ENCODE data around the gene TRAM2. TPM values are rescaled to one million over a fixed set of nuclear protein-coding genes. Genes with fewer than 3 reads are reported as not detected.
A peak's percentile ranks its signal among the peaks of the same experiment; 100 is the strongest.

Gene TRAM2
- total RNA-seq, 4 donors from 2014 or later: 21.3 to 27.5 (median 23.7) TPM

- no peaks in the 10 kb centered on the region for H3K36me3 ChIP-seq
- H3K27ac ChIP-seq: no peak overlapping the region
- no peaks in the 10 kb centered on the region for H3K27me3 ChIP-seq
- peaks cover 0 to 7% (median 0%) of the 10 kb centered on the region in 4 donors for H3K4me1 ChIP-seq
- no peak for DNase-seq (ENCODE audit: low spot score in 2 of 2)
- H3K4me3 ChIP-seq: no peak overlapping the region
- TF ChIP-seq POLR2A (IDR thresholded peaks at IDR 0.05) (no peak), EP300 (IDR thresholded peaks at IDR 0.05) (no peak)
- TF ChIP-seq, protein P1, sequence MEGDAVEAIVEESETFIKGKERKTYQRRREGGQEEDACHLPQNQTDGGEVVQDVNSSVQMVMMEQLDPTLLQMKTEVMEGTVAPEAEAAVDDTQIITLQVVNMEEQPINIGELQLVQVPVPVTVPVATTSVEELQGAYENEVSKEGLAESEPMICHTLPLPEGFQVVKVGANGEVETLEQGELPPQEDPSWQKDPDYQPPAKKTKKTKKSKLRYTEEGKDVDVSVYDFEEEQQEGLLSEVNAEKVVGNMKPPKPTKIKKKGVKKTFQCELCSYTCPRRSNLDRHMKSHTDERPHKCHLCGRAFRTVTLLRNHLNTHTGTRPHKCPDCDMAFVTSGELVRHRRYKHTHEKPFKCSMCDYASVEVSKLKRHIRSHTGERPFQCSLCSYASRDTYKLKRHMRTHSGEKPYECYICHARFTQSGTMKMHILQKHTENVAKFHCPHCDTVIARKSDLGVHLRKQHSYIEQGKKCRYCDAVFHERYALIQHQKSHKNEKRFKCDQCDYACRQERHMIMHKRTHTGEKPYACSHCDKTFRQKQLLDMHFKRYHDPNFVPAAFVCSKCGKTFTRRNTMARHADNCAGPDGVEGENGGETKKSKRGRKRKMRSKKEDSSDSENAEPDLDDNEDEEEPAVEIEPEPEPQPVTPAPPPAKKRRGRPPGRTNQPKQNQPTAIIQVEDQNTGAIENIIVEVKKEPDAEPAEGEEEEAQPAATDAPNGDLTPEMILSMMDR (IDR thresholded peaks at IDR 0.05): no peak
- H3K9me3 ChIP-seq: peaks cover 0 to 5% (median 0%) of the 10 kb centered on the region in 4 donors
- WGBS, 2 donors: 75 to 82% methylated on average over 1 of the region's 1 CpG
Observed at GRCh38 chr6:52611833-52612232, 35.0 kb upstream of the TRAM2 start.

DNA sequence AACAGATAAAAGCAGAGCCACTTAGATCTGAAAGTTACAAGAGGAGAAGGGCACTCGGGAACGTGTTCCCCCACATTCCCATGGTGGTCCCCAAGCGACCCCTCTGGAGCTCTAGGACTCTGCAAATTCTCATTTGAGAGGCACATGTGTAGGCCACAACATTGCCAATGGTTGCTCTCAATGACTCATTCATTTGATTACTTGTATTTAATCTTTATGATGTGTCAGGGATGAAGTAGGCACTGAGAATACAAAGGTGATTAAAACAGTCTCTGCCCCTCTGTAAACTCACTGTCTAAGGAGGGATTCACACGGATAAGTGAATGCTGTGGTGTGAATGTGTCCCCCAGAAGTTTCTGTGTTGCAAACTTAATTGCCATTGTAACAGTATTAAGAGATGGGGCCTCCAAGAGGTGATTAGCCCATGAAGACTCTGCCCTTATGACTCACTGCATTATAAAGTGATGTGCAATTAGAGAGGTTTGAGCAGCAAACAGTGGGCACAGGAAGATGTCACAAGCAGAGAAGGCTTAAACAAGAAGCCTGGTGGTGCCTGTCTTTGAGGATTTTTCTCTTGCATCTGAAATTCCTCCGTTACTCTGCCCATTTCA, 34.0 kb upstream of the TRAM2 start:
- Histone ChIP-seq H3K4me1 (peaks cover 0 to 7% (median 0%) of the 10 kb centered on the region in 4 donors), H3K4me3 (no peak overlapping the region), H3K27me3 (no peaks in the 10 kb centered on the region), H3K36me3 (no peaks in the 10 kb centered on the region), H3K27ac (peak overlapping the region in 1 of 4 donors; percentile 24), H3K9me3 (peaks cover 0 to 5% (median 0%) of the 10 kb centered on the region in 4 donors)
- TF ChIP-seq POLR2A (IDR thresholded peaks at IDR 0.05): no peak
- TF ChIP-seq, protein P1 (IDR thresholded peaks at IDR 0.05): no peak
- WGBS, 2 donors: 84% methylated on average over 5 of the region's 5 CpGs
- no peak for DNase-seq (ENCODE audit: low spot score in 2 of 2)

DNA sequence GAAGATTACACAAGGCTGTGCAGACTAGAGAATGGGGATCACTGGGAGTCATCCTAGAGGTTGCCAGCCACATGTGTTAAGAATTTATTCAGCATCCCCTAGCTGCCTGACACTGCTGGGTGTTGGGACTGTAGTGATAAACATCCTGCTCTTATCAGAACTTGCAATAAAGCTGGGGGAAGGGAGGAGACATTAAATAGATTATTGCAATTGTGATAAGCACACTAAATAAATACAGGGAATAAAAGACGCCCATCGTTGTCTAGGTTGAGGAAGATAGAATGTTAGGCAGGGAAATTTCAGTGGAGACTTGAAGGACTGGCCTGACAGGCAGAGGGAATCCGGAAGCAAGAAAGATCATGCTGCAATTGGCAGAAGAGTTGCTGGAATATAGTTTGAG, 33.2 kb upstream of the TRAM2 start:
- H3K4me1 ChIP-seq: peaks cover 0 to 7% (median 0%) of the 10 kb centered on the region in 4 donors
- no peaks in the 10 kb centered on the region for H3K36me3 ChIP-seq
- H3K9me3 ChIP-seq: peaks cover 0 to 5% (median 0%) of the 10 kb centered on the region in 4 donors
- H3K27me3 ChIP-seq: no peaks in the 10 kb centered on the region
- no peak for TF ChIP-seq EP300 (IDR thresholded peaks at IDR 0.05)
- TF ChIP-seq POLR2A (IDR thresholded peaks at IDR 0.05): no peak
- TF ChIP-seq, protein P1 (IDR thresholded peaks at IDR 0.05): no peak
- no peak for DNase-seq (ENCODE audit: low spot score in 2 of 2)
- H3K27ac ChIP-seq: no peak overlapping the region
- H3K4me3 ChIP-seq: no peak overlapping the region
- 72 to 77% methylated on average over 3 of the region's 3 CpGs for WGBS, 2 donors

- 86 to 91% methylated on average over 5 of the region's 5 CpGs for WGBS, 2 donors
- H3K4me3 ChIP-seq: no peak overlapping the region
- TF ChIP-seq, protein P1 (IDR thresholded peaks at IDR 0.05): no peak
- TF ChIP-seq EP300 (IDR thresholded peaks at IDR 0.05): no peak
- TF ChIP-seq POLR2A (IDR thresholded peaks at IDR 0.05): no peak
Observed at GRCh38 chr6:52605610-52606185, 28.8 kb upstream of the TRAM2 start.

GRCh38 chr6:52603000-52603795, 26.3 kb upstream of the TRAM2 start:
- peaks cover 0 to 6% (median 5%) of the 10 kb centered on the region in 4 donors for H3K4me1 ChIP-seq
- H3K4me3 ChIP-seq: no peak overlapping the region
- H3K27me3 ChIP-seq: no peaks in the 10 kb centered on the region
- H3K9me3 ChIP-seq: no peaks in the 10 kb centered on the region
- no peaks in the 10 kb centered on the region for H3K36me3 ChIP-seq
- TF ChIP-seq POLR2A (IDR thresholded peaks at IDR 0.05) (no peak), EP300 (IDR thresholded peaks at IDR 0.05) (no peak)
- TF ChIP-seq, protein P1 (IDR thresholded peaks at IDR 0.05): no peak
- no peak for DNase-seq (ENCODE audit: low spot score in 2 of 2)
- WGBS, 2 donors: 69 to 83% methylated on average over 3 of the region's 3 CpGs
- no peak overlapping the region for H3K27ac ChIP-seq

More at GRCh38 chr6:52605610-52606185, 28.8 kb upstream of the TRAM2 start:
- H3K27ac ChIP-seq: no peak overlapping the region
- peaks cover 0 to 5% (median 0%) of the 10 kb centered on the region in 4 donors for H3K9me3 ChIP-seq
- no peak for DNase-seq (ENCODE audit: low spot score in 2 of 2)
- H3K4me1 ChIP-seq: no peaks in the 10 kb centered on the region
- H3K36me3 ChIP-seq: no peaks in the 10 kb centered on the region
- H3K27me3 ChIP-seq: no peaks in the 10 kb centered on the region

All from tibial nerve (tissue), 4 donors.